Omental fat pad (tissue), 4 donors: ENCODE results near the gene PCGF1. TPM values are rescaled to one million over a fixed set of nuclear protein-coding genes. Genes with fewer than 3 reads are reported as not detected.
"Not testable (repeated sequence)": the region's sequence is repeated elsewhere in the genome, so short reads cannot be mapped to it uniquely, and the experiment has no call there.

Experiments used
- ATAC-seq: fragments of 150-250 bp; one replicate; pipeline ENCODE4 v1.9.1; 2016; ENCODE audit warnings: mild to moderate bottlenecking, moderate library complexity; ENCODE audit not compliant: low FRiP score
- DNase-seq: peaks from one replicate; pipeline ENCODE4 v3.0.0-alpha.2; 2019; ENCODE audit warnings: low spot score
- total RNA-seq, 4 donors: library from RNA; depleted of rRNA; stranded (reverse); fragments of >200 nt; gene quantifications; one replicate each; pipeline ENCODE4 v1.1.0, GENCODE V29; 2016
- TF ChIP-seq, protein P1 (sequence below), 3 donors: fragments of 450-650 bp; IDR thresholded peaks; one replicate each; pipeline ENCODE4 v1.5.1; 2016 to 2017; ENCODE audit warnings: antibody characterized with exemption in 3 of 3, mild to moderate bottlenecking in 3 of 3, moderate library complexity in 2 of 3

The PCGF1 gene
- total RNA-seq, 4 donors from 2014 or later: 11.6 to 20.2 (median 16.8) TPM

DNA sequence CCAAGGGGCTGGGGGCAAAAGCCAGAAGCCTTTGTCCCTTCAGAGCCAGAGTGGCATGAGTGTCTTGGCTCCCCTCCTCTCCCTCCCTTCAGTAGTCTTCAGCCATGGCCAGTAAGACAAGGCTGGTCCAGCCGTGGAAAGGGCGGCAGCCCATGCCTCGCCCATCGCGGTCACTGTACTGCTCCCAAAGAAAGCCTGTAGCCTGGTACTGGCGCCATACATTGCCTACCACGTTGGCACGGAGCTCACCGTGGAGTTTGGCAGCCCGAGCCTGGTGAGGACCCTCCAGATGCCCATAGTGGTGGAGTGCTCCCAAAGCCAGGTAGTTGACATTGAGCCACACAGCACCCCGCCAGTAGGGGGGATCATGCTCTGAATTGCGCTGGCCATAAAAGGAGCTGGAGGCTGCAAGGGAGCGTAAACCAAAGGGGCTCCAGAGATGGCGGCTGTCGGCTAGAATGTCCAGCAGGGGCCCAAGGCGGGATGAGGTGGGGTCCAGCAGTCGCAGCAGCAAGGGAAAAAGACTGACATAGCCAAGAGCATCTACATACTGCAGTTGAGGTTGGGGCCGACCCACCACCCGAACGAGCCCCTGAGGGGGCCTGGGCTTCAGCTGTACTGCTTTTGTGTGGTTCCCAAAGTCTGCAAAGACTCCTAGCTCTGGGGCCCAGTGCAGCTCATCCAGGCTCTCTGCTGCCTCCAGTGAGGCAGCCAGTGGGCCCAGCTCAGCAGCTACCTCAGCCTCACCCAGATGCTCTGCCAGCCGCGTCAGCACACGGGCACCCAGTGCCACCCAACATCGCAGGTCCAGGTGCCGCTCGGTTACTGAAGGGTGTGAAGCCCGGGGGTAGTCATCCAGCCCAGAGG is 46.1 kb downstream of the PCGF1 start:
- ATAC-seq (no peak), DNase-seq (no peak)
- TF ChIP-seq, protein P1, sequence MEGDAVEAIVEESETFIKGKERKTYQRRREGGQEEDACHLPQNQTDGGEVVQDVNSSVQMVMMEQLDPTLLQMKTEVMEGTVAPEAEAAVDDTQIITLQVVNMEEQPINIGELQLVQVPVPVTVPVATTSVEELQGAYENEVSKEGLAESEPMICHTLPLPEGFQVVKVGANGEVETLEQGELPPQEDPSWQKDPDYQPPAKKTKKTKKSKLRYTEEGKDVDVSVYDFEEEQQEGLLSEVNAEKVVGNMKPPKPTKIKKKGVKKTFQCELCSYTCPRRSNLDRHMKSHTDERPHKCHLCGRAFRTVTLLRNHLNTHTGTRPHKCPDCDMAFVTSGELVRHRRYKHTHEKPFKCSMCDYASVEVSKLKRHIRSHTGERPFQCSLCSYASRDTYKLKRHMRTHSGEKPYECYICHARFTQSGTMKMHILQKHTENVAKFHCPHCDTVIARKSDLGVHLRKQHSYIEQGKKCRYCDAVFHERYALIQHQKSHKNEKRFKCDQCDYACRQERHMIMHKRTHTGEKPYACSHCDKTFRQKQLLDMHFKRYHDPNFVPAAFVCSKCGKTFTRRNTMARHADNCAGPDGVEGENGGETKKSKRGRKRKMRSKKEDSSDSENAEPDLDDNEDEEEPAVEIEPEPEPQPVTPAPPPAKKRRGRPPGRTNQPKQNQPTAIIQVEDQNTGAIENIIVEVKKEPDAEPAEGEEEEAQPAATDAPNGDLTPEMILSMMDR (IDR thresholded peaks at IDR 0.05): no peak

- not testable (repeated sequence) for DNase-seq, ATAC-seq
Observed at GRCh38 chr2:74460187-74460586, 47.3 kb downstream of the PCGF1 start.

- not testable (repeated sequence) for ATAC-seq, DNase-seq
Observed at GRCh38 chr2:74459503-74460118, 47.9 kb downstream of the PCGF1 start.

GRCh38 chr2:74458938-74459363 is 48.5 kb downstream of the PCGF1 start:
- TF ChIP-seq, protein P1 (IDR thresholded peaks at IDR 0.05): no peak
- ATAC-seq (no peak), DNase-seq (no peak)

DNA sequence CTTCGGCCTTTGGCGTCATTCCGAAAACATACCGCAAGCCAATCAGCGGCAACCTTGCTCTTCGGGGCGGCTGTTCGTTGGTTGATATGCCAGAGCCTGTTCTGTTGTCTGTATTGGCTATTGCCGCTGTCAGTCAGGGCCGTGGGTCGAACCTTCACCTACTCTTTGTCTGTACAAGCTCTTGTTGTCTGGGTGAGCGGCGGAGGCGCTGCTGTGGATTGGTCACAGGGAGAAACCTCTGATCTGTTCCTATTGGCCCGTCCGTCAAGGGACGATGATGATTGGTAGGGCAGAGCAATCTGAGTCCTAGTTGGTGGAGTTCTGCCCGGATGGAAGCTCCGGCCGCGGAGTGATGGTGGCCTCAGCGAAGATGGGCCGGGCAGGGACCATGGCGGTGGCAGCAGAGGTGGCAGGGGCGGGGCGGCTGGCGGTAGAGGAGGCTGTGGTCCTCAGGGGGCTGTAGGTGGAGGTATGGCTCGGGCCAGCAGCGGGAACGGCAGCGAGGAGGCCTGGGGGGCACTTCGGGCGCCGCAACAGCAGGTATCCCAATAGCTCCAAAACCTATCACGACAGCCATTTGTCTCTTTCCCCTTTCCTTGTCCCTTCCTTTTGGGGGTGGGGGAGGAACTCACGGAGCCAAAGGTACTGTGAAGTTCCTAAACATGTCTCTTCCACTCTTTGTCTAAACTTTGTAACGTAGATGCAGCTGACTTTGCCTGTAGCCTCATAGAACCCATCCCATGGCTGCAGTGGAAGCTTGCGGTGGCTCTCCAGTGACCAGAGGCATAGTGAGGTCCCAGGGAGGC is 49.2 kb downstream of the PCGF1 start, which contains the start of gene WBP1:
Gene WBP1, plus strand, starts transcription at position 307 of the 806 bp plus-strand sequence. Its CDS starts 165 bp downstream, at position 472.
- TF ChIP-seq, protein P1 (IDR thresholded peaks at IDR 0.05): no peak

DNA sequence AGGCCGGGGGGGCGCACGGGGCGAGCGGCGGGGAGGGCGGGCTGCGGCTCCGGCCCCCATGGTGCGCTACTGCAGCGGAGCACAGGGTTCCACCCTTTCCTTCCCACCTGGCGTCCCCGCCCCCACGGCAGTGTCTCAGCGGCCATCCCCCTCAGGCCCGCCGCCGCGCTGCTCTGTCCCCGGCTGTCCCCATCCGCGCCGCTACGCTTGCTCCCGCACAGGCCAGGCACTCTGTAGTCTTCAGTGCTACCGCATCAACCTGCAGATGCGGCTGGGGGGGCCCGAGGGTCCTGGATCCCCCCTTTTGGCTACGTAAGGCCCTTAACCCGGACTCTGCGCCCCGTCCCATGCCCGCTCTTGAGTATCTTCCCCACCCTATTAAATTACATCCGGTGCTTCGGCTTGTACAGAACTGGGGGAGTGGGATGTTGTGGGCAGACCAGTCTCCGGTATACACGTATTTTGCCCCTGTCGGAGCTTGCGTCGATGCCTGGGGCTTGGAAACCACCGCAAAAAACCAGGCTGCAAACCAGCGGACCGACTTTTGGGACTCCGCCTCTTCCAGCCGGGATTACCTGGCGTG is 49.9 kb downstream of the PCGF1 start:
- TF ChIP-seq, protein P1 (IDR thresholded peaks at IDR 0.05): no peak
- peak; percentile 45 for ATAC-seq
- no peak for DNase-seq

More for the DNA sequence above, 49.2 kb downstream of the PCGF1 start, which contains the start of gene WBP1:
- DNase-seq (peak; percentile 99), ATAC-seq (peak; percentile 98)

- DNase-seq: no peak
- ATAC-seq: no peak
- TF ChIP-seq, protein P1 (IDR thresholded peaks at IDR 0.05): no peak
Observed at GRCh38 chr2:74457129-74457548, 50.4 kb downstream of the PCGF1 start.

Other genes starting within 250 kb of the PCGF1 start
- 1 to 10 TPM; 1.2 to 3.0 (median 1.6) TPM for gene SLC4A5, start 164.3 kb downstream of the PCGF1 start, total RNA-seq
- gene DCTN1, start 127.4 kb downstream of the PCGF1 start, total RNA-seq: 100 to 1,000 TPM in 3 of 4 donors, 10 to 100 TPM in 1; 83.1 to 122 (median 114) TPM
- 1 to 10 TPM in 2 of 4 donors, under 1 TPM in 2; 0.48 to 1.4 (median 1.0) TPM for gene C2orf81, start 86.1 kb downstream of the PCGF1 start, total RNA-seq
- gene WDR54, start 86.0 kb downstream of the PCGF1 start, total RNA-seq: 10 to 100 TPM in 1 of 4 donors, 1 to 10 TPM in 3; 3.0 to 10.5 (median 6.1) TPM
- gene RTKN, start 65.8 kb downstream of the PCGF1 start, total RNA-seq: 10 to 100 TPM in 3 of 4 donors, 1 to 10 TPM in 1; 9.1 to 32.2 (median 19.3) TPM
- 10 to 100 TPM in 3 of 4 donors, 1 to 10 TPM in 1; 4.6 to 26.5 (median 14.9) TPM for gene INO80B, start 52.6 kb downstream of the PCGF1 start, total RNA-seq
- gene WBP1, start 49.3 kb downstream of the PCGF1 start, total RNA-seq: 10 to 100 TPM; 34.9 to 64.5 (median 44.3) TPM
- gene MOGS, start 42.3 kb downstream of the PCGF1 start, total RNA-seq: 10 to 100 TPM; 31.8 to 43.0 (median 40.4) TPM
- 10 to 100 TPM; 33.3 to 44.6 (median 36.9) TPM for gene MRPL53, start 35.0 kb downstream of the PCGF1 start, total RNA-seq
- 10 to 100 TPM in 3 of 4 donors, 1 to 10 TPM in 1; 7.4 to 31.6 (median 27.3) TPM for gene CCDC142, start 24.7 kb downstream of the PCGF1 start, total RNA-seq
- 10 to 100 TPM; 16.8 to 25.7 (median 22.1) TPM for gene TTC31, start 24.6 kb downstream of the PCGF1 start, total RNA-seq
- 1 to 10 TPM in 3 of 4 donors, under 1 TPM in 1; 0.79 to 5.6 (median 1.3) TPM for gene LBX2, start 8.1 kb downstream of the PCGF1 start, total RNA-seq
- gene TLX2, start 6.8 kb upstream of the PCGF1 start, total RNA-seq: not detected
- not detected for gene DQX1, start 18.5 kb upstream of the PCGF1 start, total RNA-seq
- 100 to 1,000 TPM; 120 to 157 (median 146) TPM for gene AUP1, start 22.0 kb upstream of the PCGF1 start, total RNA-seq
- gene HTRA2, start 22.2 kb upstream of the PCGF1 start, total RNA-seq: 10 to 100 TPM; 30.7 to 45.6 (median 36.8) TPM
- 10 to 100 TPM in 2 of 4 donors, 1 to 10 TPM in 2; 7.5 to 12.4 (median 9.1) TPM for gene LOXL3, start 46.2 kb upstream of the PCGF1 start, total RNA-seq
- gene DOK1, start 47.0 kb upstream of the PCGF1 start, total RNA-seq: 10 to 100 TPM; 16.0 to 39.4 (median 30.5) TPM
- 1 to 10 TPM in 1 of 4 donors, under 1 TPM in 3; 0.56 to 1.8 (median 0.91) TPM for gene M1AP, start 140.6 kb upstream of the PCGF1 start, total RNA-seq
- 1 to 10 TPM; 3.5 to 7.3 (median 5.3) TPM for gene SEMA4F, start 146.6 kb upstream of the PCGF1 start, total RNA-seq